GM13976 (cell line): ENCODE results near the gene GRIK3.

Experiments used
- DNase-seq: peaks from one replicate; pipeline ENCODE4 v3.0.0; 2012; ENCODE audit warnings: low spot score
- CTCF ChIP-seq: IDR thresholded peaks from 2 replicates; pipeline ENCODE4 v1.5.1; 2012; ENCODE audit warnings: borderline replicate concordance, mild to moderate bottlenecking; ENCODE audit not compliant: insufficient read depth; ENCODE audit errors: extremely low read depth, missing control alignments, control extremely low read depth
- in situ Hi-C: fragments of 300-500 bp; cut with MboI; formaldehyde crosslinking; loops from one replicate; pipeline ENCODE4 v1.12.0; 2022; ENCODE audit warnings: low sequenced_read_pairs, mixed read lengths, inconsistent platforms; ENCODE audit not compliant: unreplicated experiment

The GRIK3 gene

GRCh38 chr1:37020653-37021277 lies 13.6 kb downstream of the GRIK3 start:
- DNase-seq: peak; percentile 46
- no peak for TF ChIP-seq CTCF
- in situ Hi-C loops: no loop called here

GRCh38 chr1:37018510-37018909 lies 15.8 kb downstream of the GRIK3 start:
- TF ChIP-seq CTCF: no peak
- in situ Hi-C loops: no loop called here
- no peak for DNase-seq

- in situ Hi-C loops: no loop called here
- no peak for DNase-seq
- TF ChIP-seq CTCF: no peak
These were observed 16.6 kb downstream of the GRIK3 start for GRCh38 chr1:37017720-37018119.

- in situ Hi-C loops: no loop called here
- no peak for DNase-seq
- no peak for TF ChIP-seq CTCF
These were observed 18.2 kb downstream of the GRIK3 start for GRCh38 chr1:37016121-37016520.

DNA sequence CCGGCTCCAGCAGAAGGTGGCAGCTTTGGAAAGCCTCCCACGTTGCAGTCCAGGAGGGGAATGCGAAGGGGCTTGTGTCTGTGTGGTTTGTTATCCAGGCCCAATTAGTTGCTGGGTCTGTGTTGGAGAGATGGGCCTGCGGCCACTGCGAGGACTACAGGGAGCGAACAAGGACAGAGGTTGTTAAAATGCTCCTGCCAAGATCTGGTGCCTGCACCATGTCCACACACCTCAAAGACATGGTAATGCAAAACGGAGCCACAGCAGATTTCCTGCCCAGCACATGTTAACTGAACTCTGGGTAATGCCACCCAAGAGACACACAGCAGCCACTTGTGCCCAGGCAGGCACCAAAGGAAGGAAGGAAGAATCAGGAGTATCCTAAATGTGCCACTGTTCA lies 18.6 kb downstream of the GRIK3 start:
- in situ Hi-C loops: no loop called here
- no peak for DNase-seq
- no peak for TF ChIP-seq CTCF

DNA sequence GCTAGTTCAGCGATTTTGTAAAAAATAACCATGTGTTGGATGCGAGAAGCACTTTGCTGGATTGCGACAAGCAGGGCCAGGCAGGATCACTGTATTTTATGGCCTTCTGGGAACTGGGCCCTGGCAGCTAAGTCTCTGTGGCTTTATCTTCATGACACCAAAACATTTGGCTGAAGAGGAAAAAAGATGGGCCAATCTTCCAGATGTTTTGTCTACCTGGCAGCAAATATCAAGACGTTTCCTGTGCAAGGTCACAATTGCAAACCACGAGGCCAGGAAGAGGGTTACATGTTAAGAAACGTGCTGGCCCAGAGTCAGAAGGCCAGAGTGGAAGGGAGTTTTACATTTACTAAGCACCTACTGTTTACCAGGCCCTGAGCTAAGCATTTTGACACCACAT lies 22.1 kb downstream of the GRIK3 start:
- no peak for TF ChIP-seq CTCF
- DNase-seq: no peak
- in situ Hi-C loops: no loop called here
